ENCODE data around the gene ETV2.

Gene ETV2

GRCh38 chr19:35623327-35624010 lies 18.1 kb upstream of the ETV2 start:
- H3K9me3 Mint-ChIP-seq: no peaks in the 10 kb centered on the region
- H3K36me3 Mint-ChIP-seq (ENCODE audit: low read depth): peaks cover 3% of the 10 kb centered on the region
- peaks cover 4% of the 10 kb centered on the region for H3K27me3 Mint-ChIP-seq (ENCODE audit: low read depth)
- no peak for TF ChIP-seq CTCF (IDR thresholded peaks at IDR 0.05; ENCODE audit: unreplicated experiment in 3 of 3)
- H3K4me1 Mint-ChIP-seq: peaks cover under 1% of the 10 kb centered on the region
- H3K27ac Mint-ChIP-seq: no peak overlapping the region
- no peak overlapping the region for H3K4me3 Mint-ChIP-seq

GRCh38 chr19:35628264-35628564 lies 13.3 kb upstream of the ETV2 start:
- peaks cover 6% of the 10 kb centered on the region for H3K4me1 Mint-ChIP-seq
- peaks cover 4% of the 10 kb centered on the region for H3K27me3 Mint-ChIP-seq (ENCODE audit: low read depth)
- H3K27ac Mint-ChIP-seq: peak overlapping the region; percentile 73 to 90 (median 90)
- TF ChIP-seq CTCF (IDR thresholded peaks at IDR 0.05; ENCODE audit: unreplicated experiment in 3 of 3): no peak
- H3K9me3 Mint-ChIP-seq: no peaks in the 10 kb centered on the region
- peaks cover 21% of the 10 kb centered on the region for H3K36me3 Mint-ChIP-seq (ENCODE audit: low read depth)
- peak overlapping the region; percentile 93 to 99 (median 98) for H3K4me3 Mint-ChIP-seq

GRCh38 chr19:35628565-35629331 lies 12.8 kb upstream of the ETV2 start, which contains the start of gene RBM42:
Gene RBM42 (plus strand): TSS chr19:35629036. CDS start chr19:35629154, 118 bp downstream.
- H3K4me1 Mint-ChIP-seq: peaks cover 6% of the 10 kb centered on the region
- peaks cover 24% of the 10 kb centered on the region for H3K36me3 Mint-ChIP-seq (ENCODE audit: low read depth)
- H3K4me3 Mint-ChIP-seq: peak within 1 kb of the TSS; percentile 93 to 99 (median 98)
- H3K27me3 Mint-ChIP-seq (ENCODE audit: low read depth): peaks cover 4% of the 10 kb centered on the region
- H3K27ac Mint-ChIP-seq: peak within 1 kb of the TSS; percentile 73 to 90 (median 90)
- no peaks in the 10 kb centered on the region for H3K9me3 Mint-ChIP-seq
- no peak for TF ChIP-seq CTCF (IDR thresholded peaks at IDR 0.05; ENCODE audit: unreplicated experiment in 3 of 3)

DNA sequence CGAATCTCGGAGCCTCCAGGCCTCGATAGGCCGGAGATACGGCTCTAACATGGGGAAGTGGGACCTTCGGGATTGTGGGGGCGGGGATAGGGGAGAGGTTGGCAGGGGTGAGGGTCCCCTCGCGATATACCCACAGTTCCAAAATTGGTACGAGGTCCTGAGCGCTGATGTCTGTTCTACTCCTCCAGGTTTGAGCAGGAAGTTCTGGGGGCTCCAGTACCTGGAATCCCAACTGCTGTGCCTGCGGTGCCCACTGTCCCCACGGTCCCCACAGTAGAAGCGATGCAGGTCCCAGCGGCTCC lies 12.3 kb upstream of the ETV2 start:
- H3K36me3 Mint-ChIP-seq (ENCODE audit: low read depth): peaks cover 24% of the 10 kb centered on the region
- peak overlapping the region; percentile 93 to 99 (median 98) for H3K4me3 Mint-ChIP-seq
- H3K27ac Mint-ChIP-seq: no peak overlapping the region
- H3K27me3 Mint-ChIP-seq (ENCODE audit: low read depth): peaks cover 4% of the 10 kb centered on the region
- H3K9me3 Mint-ChIP-seq: no peaks in the 10 kb centered on the region
- TF ChIP-seq CTCF (IDR thresholded peaks at IDR 0.05; ENCODE audit: unreplicated experiment in 3 of 3): no peak
- H3K4me1 Mint-ChIP-seq: peaks cover 6% of the 10 kb centered on the region

DNA sequence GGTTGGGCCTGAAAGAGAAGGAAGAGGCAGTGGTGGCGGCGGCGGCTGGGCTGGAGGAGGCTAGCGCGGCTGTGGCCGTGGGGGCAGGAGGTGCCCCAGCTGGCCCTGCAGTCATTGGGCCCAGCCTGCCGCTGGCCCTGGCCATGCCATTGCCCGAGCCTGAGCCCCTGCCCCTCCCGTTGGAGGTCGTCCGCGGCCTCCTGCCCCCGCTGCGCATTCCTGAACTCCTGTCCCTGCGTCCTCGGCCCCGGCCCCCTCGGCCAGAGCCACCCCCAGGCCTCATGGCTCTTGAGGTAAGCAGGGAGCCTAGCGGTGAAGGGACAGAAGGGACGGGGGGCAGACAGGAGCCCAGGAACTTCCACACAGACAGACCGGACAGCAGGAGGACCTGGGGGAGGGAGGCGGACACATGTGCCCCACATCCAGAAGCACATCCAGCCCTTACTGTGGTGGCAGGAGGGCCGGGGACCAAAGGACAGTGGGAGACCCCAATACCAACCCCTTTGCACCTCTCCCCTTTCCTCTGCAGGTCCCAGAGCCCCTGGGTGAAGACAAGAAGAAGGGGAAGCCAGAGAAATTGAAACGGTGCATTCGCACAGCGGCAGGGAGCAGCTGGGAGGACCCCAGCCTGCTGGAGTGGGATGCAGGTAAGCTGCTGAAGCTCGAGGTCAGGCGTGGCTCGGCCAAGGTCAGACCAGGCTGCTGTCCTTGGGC lies 7.7 kb upstream of the ETV2 start:
- no peak overlapping the region for H3K27ac Mint-ChIP-seq
- peaks cover 52% of the 10 kb centered on the region for H3K36me3 Mint-ChIP-seq (ENCODE audit: low read depth)
- peaks cover 2% of the 10 kb centered on the region for H3K4me1 Mint-ChIP-seq
- H3K4me3 Mint-ChIP-seq: no peak overlapping the region
- no peaks in the 10 kb centered on the region for H3K9me3 Mint-ChIP-seq
- TF ChIP-seq CTCF (IDR thresholded peaks at IDR 0.05; ENCODE audit: unreplicated experiment in 3 of 3): no peak
- no peaks in the 10 kb centered on the region for H3K27me3 Mint-ChIP-seq (ENCODE audit: low read depth)

Measured in nephron (organoid).